GM18508 (cell line): ENCODE results near the gene ERCC2.
"Not testable (repeated sequence)": the region's sequence is repeated elsewhere in the genome, so short reads cannot be mapped to it uniquely, and the experiment has no call there.

ENCODE experiments used
- ATAC-seq: cut with Tn5 transposase; IDR thresholded peaks from one replicate; pipeline ENCODE4 v1.9.1; 2021; ENCODE audit warnings: moderate number of reproducible peaks; ENCODE audit not compliant: insufficient read depth, unreplicated experiment

The ERCC2 gene

DNA sequence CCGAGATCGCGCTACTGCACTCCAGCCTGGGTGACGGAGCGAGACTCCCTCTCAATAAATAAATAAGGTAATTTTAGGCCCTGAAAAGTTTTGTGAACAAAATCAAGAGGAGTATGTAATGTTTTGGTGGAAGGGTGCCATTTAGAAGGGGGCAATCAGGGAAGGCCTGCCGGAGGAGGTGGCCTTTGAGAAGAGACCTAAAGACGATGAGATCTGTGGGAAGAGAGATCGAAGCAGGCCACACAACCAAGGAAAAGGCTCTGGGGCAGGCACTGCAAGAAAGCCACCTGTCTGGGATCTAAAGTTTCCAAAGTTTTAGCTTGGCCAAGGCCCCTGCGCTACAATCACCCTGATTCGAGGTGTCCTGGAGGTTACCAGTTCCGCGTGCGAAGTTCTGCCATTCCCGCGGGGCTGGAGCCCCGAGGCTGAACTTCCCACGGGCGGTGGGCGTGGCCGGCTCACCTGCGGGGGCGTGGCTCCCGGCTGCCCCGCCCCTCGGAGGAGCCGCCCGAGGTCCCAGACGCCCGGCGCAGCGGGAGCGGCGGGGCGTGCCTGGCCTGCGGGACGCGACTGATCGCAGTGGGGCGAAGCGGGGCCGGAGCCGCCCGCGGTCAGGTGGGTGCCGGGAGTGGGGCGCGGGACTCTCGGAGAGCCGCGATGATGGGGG lies 30.0 kb downstream of the ERCC2 start, which contains the start of gene KLC3:
TSS of gene KLC3 (plus strand) at position 519 of the 667 bp plus-strand sequence. CDS start 4,792 bp downstream, outside the sequence.
- ATAC-seq = no peak

DNA sequence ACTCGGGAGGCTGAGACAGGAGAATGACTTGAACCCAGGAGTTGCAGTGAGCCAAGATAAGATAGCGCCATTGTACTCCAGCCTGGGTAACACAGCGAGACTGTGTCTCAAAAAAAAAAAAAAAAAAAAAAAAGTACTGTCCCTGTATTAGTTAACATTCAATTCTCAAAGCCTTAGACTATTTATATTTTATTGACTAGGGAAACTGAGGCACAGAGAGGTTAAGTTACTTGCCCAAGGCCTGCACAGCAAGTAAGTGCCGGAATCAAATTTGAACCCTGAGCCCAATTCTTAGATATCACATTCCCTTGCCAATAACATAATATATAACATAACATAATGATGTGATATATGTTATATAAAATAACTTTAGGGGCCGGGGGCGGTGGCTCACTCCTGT lies 30.7 kb downstream of the ERCC2 start:
- ATAC-seq = no peak

DNA sequence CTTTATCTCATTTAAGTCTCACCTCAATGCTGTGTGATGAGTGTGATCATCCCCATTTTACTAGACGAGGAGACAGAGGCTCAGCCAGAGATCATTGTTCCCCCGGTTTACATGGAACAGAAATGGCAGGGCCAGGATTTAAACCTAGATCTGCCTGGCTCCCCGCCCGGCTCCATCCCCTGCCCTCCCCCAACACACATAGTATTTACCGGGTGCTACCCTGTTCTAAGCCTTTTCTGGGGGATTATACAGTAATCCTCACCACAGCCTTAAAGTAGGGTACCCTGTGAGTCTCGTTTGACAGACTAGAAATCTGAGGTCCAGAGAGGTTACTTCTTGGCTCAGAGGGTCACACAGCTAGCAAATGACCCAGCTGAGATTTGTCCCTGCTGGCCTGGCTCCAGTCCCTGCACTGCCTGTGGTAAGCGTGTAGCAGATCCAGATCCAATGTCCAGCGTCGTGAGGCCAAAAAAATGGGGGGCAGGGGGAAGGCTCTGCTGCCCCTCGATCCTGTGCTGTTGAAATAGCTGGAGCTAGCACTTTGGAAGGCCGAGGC lies 33.6 kb downstream of the ERCC2 start:
- no peak for ATAC-seq

DNA sequence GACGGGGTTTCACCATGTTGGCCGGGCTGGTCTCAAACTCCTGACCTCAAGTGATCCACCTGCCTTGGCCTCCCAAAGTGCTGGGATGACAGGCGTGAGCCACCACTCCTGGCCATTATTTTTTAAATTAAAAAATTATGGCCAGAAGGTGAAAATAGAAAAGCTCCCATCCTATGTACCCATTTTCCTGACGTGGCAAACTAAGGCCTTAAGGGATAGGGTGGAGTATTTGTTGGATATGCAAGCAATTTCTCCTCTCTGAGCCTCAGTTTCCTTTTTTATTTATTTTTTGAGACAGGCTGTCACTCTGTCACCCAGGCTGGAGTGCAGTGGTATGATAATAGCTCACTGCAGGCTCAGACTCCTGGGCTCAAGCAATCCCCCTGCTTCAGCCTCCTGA lies 35.5 kb downstream of the ERCC2 start:
- not testable (repeated sequence) for ATAC-seq

DNA sequence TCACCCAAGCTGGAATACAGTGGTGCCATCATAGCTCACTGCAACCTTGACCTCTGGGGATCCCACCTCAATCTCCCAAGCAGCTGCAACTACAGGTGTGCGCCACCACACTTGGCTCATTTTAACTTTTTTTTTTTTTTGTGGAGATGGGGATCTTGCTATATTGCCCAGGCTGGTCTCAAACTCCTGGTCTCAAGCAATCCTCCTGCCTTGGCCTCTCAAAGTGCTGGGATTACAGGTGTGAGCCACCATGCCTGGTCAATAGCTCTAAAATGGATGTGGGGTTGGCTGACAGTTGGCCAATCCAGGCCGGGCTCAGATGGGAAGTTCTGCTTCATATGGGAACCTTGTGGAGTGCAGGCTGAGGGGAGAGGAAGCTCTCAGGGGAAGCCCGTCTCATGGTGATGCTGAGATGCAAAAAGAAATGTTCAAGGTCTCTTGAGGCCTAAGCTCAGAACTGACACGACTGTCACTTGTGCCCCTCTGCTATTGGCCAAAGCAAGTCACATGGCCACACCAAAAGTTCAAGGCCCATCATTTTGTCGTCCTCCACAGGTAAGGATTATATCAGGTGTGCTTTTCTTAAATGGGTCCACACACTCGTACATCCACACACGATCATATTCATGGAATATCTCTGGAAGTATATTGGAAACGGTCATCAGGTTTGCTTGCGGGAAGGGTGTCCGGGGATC lies 36.6 kb downstream of the ERCC2 start:
- ATAC-seq = no peak

DNA sequence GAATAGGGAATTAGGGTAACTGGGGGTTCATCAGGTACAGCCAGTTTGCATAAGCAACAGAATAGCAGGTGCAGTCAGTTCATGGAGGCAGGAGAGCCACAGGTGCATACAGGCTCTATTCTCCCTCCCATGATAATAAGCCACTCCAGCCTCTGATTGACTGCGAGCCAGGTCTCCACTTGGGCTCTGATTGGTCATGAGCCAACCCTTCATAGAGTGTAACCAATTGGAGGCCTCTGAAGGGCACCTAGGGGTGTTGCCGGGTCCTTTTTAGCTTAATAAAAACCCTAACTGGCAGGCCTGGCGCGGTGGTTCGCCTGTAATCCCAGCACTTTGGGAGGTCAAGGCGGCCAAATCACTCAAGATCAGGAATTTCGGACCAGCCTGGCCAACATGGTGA lies 39.0 kb downstream of the ERCC2 start:
- no peak for ATAC-seq

DNA sequence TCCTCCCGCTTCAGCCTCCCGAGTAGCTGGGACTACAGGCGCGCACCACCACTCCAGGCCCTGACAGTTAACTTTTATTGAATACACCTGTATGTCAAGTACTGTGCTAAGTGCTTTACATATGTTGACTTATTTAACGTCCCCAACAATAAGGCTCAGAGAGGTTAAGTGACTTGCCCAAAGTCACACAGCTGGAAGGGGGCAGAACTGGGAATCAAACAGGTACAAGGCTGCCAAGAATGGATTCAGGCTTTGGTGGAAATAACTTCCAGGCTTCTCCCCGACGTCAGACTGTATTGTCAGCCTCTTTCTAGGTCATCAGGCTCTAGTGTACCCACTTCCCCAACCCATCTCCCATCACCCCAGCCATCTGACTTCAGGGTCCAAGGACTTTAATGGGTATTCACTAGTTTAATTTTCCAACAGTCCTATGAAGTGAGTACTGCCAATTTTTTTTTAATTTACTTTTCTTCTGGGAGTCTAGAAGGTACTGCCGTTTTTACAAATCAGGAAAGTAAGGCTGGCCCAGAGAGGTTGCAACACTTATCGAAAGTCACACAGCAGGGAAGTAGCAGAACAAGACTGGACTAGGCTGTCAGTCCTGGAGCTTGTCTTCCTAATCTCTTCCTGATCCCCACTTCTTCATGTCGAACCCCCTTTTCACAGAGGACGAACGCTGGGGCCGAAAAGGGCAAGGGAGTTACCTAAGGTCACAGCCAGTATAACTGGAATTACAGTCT lies 42.8 kb downstream of the ERCC2 start:
- no peak for ATAC-seq

DNA sequence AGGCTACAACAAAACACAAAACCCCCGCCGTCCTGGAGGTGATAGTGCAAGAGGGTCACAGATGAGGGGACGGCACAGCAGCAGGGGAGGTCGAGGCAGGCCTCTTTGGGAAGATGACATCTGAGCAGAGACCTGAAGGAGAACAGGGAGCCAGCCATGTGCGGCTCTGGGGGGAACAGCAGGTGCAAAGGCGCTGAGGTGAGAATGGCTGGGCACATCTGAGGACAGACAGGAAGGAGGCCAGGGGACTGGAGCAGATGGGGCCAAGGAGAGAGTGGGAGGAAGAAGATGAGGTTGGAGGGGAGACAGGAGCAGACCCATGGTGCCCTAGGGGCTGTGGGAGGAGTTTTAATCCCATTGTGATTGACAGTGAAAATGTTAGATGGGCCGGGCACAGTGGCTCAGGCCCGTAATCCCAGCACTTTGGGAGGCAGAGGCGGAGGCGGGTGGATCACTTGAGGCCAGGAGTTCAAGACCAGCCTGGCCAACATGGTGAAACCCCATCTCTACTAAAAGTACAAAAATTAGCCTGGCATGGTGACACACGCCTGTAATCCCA lies 45.9 kb downstream of the ERCC2 start:
- no peak for ATAC-seq

DNA sequence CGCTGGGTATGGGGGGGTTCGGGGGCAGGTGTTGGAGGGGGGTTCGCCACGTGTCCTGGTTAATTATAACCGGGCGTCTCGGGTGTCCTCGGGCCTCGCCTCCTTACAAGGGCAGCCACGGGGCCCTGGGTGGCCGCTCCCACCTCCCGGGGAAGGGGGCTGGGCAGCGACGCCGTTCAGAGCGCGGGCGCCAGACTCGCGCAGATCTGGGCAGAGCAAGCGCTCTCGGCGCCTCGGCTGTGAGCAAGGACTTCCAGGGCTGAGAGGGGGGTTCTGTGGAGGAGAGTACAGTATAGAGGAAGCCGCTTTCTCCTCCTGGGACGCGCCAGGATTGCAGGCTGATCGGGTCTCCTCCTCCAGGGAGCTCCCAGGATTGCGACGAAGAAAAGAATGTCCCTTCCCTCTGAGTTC lies 46.7 kb downstream of the ERCC2 start:
- ATAC-seq = no peak

DNA sequence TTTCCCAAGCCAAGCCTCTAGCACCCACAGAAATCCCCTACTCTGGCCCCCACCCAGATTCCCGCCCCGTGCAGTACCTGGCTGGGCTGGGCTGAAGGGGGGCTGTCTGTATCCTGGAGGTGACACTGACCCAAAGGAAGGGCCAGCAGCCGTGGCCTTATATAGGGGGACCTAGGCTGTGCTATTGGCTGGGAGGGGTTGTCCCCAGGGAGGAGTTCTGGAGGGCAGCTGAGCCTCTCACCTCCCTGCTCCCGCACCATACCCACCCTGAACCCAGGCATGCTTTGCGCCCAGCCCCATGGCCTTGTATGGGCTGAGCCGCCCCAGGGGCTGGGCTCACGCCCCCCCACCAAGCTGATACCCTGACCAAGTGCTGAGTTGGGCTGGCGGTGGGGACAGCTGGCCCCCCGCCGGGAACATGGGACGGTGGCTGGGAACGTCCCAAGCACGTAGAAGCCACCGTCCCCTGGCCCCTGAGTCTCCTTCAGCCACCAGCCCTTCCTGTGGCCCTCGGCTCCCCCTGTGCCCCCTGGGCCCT lies 47.6 kb downstream of the ERCC2 start, which contains the start of gene CKM:
TSS of gene CKM (minus strand) at position 132 of the 538 bp plus-strand sequence. CDS start 3,162 bp downstream, outside the sequence.
- no peak for ATAC-seq

DNA sequence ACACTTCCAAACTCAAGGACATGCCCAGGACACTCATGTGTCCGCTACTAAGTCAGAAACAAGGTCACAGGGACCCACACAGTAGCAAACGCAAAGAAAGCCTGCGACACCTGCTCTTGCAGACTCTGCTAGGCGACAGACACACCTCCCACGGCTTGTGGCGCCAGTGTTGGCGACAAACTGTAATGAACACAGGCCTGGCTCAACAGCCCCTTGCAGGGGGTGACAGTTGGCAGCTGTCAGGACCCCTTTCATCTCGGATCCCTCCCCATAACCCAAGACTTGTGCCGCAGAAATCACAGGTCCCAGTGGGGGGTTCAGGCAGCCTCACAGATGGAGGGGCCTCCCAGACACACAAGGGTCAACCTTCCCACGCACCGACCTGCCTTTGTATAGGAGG lies 48.1 kb downstream of the ERCC2 start:
- ATAC-seq = no peak

DNA sequence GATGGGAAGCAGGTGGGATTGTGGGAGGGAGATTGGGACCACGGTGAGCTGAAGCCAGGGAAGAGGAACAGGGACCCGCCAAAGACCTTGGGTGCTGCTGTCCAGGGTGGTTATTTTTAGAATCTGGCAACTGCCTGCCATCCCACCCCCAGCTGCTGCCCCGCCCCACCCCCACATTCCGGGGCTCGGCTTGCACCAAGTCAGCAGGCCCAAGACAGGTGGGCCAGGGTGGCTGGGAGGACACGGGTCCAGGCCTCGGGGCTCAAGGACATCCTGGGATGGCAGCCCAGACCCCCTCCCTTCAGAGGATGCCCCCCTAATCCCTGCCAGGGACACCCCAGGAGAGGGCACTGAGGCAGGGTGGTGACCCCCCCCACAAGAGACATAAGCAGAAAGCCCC lies 48.5 kb downstream of the ERCC2 start:
- ATAC-seq = no peak

DNA sequence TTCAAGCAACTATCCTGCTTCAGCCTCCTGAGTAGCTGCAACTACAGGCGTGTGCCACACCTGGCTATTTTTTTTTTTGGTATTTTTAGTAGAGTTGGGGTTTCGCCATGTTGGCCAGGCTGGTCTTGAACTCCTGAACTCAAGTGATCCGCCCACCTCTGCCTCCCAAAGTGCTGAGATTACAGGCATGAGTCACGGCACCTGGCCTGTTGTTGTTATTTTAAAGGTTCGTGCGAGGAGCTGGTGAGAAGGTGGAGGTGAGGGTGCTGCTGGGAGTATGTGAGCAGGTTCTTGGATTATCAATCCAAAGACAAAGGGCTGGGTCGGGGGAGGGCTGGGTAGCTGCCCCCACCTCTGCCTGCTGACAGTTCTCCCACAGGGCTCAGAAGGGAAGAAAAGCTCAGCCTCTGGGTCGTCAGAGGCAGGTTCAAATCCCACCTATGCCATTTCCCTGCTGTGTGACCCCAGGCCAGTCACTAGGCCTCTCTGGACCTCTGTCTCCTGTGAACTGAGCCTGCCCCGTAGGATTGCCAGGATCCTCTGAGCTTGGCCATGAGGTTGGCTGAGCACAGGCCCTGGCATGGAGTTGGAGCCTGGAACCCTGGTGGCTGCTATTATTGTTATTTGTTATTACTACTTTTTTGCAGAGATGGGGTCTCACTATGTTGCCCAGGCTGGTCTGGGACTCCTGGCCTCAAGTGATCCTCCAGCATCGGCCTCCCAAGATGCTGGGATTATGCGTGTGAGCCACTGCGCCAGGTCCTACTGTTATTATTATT lies 49.2 kb downstream of the ERCC2 start:
- no peak for ATAC-seq

DNA sequence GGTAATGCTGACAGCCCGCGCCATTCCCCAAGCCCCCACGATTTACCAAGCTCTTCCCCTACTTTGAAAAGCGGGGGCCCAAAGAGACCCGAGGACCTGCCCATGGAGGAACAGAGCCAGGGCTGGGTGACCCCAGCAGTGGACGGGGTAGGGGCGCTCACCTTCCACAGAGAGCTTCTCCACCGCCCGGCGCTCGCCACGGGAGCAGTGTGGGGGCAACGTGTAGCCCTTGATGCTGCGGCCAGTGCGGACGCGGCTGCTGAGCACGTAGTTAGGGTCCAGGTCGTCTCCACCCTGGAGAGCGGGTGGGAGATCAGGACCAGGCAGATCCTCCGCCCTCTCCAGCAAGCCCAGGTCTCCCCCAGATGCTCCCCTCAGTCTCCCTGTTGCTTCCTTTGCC lies 55.1 kb downstream of the ERCC2 start:
- no peak for ATAC-seq

DNA sequence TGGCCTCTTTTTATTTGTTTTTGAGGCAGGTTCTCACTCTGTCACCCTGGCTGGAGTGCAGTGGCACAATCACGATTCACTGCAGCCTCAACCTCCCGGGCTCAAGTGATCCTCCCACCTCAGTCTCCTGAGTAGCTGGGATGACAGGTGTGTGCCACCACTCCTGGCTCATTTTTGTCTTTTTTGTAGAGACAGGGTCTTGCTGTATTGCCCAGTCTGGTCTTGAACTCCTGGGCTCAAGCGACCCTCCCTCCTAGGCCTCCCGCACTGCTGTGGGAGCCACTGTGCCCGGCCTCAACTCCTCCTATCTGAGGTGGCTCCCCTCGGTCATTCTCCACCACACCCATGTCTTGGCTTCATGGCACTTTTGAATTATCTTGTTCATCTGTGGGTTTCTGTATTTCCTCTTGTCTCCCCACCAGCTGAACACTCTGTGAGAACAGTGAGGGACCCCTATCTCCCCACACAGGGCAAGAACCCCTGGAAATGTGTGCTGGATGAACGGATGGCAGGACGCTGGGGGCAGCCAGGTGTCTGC lies 55.6 kb downstream of the ERCC2 start:
- no peak for ATAC-seq

DNA sequence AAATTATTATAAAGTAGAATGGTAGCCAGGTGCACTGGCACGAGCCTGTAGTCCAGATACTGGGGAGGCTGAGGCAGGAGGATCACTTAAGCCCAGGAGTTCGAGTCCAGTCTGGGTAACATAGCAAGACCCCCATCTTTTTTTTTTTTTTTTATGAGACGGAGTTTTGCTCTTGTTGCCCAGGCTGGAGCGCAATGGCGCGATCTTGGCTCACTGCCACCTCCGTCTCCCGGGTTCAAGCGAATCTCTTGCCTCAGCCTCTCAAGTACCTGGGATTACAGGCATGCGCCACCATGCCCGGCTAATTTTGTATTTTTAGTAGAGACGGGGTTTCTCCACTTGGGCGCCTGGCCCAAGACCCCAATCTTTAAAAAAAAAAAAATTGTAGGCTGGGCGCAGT lies 58.1 kb downstream of the ERCC2 start:
- ATAC-seq = not testable (repeated sequence)

DNA sequence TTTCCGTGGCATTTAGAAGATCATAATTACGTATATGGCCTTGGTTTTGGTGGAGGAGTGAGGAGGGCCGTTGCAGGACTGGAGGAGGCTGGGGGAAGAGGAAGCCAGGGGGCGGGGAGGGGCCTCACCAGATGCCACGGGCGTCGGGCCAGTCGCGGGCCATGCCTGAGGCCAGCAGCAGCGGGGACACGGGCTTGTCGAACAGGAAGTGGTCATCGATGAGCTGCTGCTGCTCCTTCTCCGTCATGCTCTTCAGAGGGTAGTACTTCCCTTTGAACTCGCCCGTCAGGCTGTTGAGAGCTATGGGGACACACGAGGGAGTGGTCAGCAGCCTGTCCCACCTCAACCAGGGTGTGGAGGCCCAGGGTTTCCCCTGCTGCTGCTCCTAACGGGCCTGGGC lies 58.8 kb downstream of the ERCC2 start:
- no peak for ATAC-seq

DNA sequence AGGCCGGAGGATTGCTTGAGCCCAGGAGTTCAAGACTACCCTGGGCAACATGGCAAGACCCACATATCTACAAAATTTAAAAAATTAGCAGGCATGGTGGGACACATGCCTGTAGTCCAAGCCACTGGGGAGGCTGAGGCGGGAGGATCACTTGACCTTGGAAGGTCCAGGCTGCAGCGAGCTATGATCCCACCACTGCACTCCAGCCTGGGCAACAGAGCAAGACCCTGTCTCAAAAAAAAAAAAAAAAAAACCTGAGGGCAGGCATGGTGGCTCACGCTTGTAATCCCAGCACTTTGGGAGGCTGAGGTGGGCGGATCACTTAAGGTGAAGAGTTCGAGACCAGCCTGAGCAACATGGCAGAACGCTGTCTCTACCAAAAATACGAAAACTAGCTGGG lies 61.1 kb downstream of the ERCC2 start:
- not testable (repeated sequence) for ATAC-seq

DNA sequence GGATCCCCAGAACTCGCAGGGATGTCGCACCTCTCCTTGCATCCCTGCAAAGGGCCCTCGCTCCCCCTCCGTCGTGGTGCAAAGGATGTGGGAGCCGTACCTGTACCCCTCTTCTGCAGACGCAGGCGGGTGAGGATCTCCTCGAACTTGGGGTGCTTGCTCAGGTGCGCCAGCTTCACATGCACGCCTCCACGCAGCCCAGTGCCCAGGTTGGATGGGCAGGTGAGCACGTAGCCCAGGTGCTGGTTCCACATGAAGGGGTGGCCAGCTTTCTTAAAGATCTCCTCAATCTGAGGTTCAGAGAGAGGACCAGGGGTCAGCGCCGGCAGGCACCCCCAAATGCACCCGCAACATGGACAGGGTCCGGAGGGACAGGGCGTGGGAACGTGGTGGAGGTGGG lies 63.0 kb downstream of the ERCC2 start:
- ATAC-seq = no peak
